Brain microvascular endothelial cell (primary cell): ENCODE measurements around the gene NTN1.

Experiments used
- DNase-seq: peaks from one replicate; pipeline ENCODE4 v3.0.0-alpha.2; 2020
- H3K27ac ChIP-seq: fragments of 250-450 bp; sonication (Bioruptor Pico); 2 replicates; pipeline ENCODE4 v1.5.1; 2020; ENCODE audit warnings: mild to moderate bottlenecking, moderate library complexity
- H3K27me3 ChIP-seq: fragments of 250-450 bp; sonication (Bioruptor Pico); replicated peaks from 2 replicates; pipeline ENCODE4 v1.5.1; 2020; ENCODE audit warnings: mild to moderate bottlenecking
- H3K36me3 ChIP-seq: fragments of 250-450 bp; sonication (Bioruptor Pico); replicated peaks from 2 replicates; pipeline ENCODE4 v1.5.1; 2020; ENCODE audit warnings: mild to moderate bottlenecking
- H3K4me3 ChIP-seq: 2 replicates; pipeline ENCODE4 v1.5.1; 2011; ENCODE audit warnings: low read depth, mild to moderate bottlenecking, control low read depth, low read length, moderate library complexity
- in situ Hi-C: cut with HindIII; loops from 2 replicates; pipeline ENCODE4 v1.10.0; 2017; ENCODE audit warnings: low sequenced_read_pairs, low pct_ligation_motif_present
- TF ChIP-seq, protein P1 (sequence below): IDR thresholded peaks from 2 replicates; pipeline ENCODE4 v1.5.1; 2011; ENCODE audit warnings: low read depth, mild to moderate bottlenecking, moderate library complexity, low read length, control low read depth, inconsistent platforms; ENCODE audit errors: missing control alignments

NTN1 gene

DNA sequence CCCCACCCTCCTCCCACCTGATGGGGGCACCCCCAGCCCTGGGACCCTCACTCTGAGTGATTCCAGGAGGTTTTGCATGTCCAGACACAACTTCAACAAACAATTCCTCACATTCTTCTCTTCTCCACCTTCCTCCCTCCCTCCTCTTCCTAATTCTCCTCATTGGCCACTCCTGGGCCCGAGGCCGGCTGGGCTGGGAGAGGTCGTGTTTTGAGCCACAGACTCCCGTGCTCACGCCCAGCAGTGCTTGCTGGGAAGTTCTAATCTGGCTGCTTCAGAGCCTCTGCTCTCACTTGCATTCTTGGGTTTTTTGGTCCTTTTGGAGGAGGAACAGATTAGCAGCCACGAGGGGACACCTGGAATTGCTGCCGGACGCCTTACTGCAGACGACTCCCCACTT, 157.0 kb downstream of the NTN1 start:
- Histone ChIP-seq H3K27me3 (no peaks in the 10 kb centered on the region), H3K36me3 (no peaks in the 10 kb centered on the region)
- in situ Hi-C loops: no loop called here

DNA sequence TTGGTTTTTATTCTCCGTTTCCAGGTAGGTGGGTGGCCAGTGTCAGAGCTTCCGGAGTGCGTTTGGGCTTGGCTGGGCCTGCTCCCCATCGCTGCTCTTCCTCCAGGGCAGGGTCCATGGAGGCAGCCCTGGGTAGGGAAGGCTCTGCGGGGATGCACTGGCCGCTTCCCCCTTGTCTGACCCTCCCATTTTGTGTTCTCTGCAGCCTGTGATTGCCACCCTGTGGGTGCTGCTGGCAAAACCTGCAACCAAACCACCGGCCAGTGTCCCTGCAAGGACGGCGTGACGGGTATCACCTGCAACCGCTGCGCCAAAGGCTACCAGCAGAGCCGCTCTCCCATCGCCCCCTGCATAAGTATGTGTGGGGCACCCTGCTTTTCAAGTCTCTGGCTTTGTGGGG, 158.3 kb downstream of the NTN1 start:
- TF ChIP-seq, protein P1, sequence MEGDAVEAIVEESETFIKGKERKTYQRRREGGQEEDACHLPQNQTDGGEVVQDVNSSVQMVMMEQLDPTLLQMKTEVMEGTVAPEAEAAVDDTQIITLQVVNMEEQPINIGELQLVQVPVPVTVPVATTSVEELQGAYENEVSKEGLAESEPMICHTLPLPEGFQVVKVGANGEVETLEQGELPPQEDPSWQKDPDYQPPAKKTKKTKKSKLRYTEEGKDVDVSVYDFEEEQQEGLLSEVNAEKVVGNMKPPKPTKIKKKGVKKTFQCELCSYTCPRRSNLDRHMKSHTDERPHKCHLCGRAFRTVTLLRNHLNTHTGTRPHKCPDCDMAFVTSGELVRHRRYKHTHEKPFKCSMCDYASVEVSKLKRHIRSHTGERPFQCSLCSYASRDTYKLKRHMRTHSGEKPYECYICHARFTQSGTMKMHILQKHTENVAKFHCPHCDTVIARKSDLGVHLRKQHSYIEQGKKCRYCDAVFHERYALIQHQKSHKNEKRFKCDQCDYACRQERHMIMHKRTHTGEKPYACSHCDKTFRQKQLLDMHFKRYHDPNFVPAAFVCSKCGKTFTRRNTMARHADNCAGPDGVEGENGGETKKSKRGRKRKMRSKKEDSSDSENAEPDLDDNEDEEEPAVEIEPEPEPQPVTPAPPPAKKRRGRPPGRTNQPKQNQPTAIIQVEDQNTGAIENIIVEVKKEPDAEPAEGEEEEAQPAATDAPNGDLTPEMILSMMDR: no peak
- in situ Hi-C loops: no loop called here

More for the DNA sequence above, 157.0 kb downstream of the NTN1 start:
- Histone ChIP-seq H3K4me3 (no peak overlapping the region), H3K27ac (no peak overlapping the region)
- TF ChIP-seq, protein P1: no peak
- no peak for DNase-seq

DNA sequence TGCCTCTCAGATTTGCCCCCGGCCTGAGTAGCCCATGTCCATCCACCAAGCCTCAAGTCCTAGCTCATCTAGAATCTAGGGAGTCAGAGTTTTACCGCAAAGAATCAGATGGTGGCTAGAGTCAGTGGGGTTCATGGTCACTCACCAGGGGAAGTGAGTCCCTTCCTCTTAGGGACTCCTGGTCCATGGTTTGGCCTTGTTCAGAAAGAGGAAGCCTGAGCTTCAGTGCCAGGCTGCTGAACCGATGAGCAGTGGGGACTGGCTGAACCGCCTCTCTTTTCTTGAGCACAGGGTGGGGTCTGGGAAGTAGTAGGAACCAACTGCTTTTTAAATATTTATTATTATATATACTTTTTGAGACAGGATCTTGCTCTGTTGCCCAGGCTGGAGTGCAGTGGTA, 160.3 kb downstream of the NTN1 start:
- H3K4me3 ChIP-seq: no peak overlapping the region
- H3K36me3 ChIP-seq: no peaks in the 10 kb centered on the region
- no peaks in the 10 kb centered on the region for H3K27me3 ChIP-seq
- in situ Hi-C loops: no loop called here
- TF ChIP-seq, protein P1: no peak
- H3K27ac ChIP-seq: no peak overlapping the region
- no peak for DNase-seq

More for the DNA sequence above, 158.3 kb downstream of the NTN1 start:
- Histone ChIP-seq H3K27me3 (no peaks in the 10 kb centered on the region), H3K36me3 (no peaks in the 10 kb centered on the region), H3K27ac (no peak overlapping the region), H3K4me3 (no peak overlapping the region)
- DNase-seq: no peak

DNA sequence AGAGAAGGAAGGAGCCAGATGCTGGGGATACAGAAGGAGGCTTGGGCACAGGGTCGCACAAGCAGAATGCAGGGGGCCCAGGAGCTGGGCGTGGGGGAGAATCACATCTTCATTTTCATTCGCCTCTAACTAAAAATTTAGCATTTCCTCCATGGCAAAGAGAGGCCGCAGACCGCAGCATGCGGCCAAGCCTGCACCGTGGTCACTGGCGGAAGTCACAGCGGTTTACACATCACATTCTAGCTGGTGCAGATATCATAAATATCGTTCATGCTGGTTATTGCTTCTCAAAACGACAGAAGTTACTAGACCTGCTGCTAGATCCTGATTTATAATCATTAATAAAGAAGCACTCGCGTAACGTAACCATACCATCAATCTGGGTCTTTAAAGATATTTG, 162.0 kb downstream of the NTN1 start:
- no peak overlapping the region for H3K27ac ChIP-seq
- no peak for DNase-seq
- in situ Hi-C loops: no loop called here
- H3K27me3 ChIP-seq: no peaks in the 10 kb centered on the region
- no peaks in the 10 kb centered on the region for H3K36me3 ChIP-seq
- TF ChIP-seq, protein P1: no peak
- H3K4me3 ChIP-seq: no peak overlapping the region

DNA sequence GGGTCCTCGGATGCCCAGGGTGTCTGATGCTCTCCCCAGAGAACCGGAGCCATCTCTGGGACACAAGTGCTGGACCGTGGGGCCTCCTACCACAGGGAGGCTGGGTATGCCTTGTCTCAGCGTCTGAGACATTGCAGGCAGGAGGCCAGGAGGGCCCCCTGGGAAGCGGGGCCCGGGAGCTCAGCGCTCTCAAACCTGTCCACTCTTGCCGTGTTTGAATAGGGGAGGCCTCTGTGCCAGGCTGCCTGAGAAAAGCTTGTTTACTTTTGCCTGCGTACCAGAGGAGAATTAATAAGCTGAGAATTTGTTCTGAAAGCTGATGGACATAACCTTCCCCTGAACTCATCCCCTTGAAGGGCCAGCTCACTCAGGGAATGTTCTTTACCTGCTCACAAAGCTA, 163.8 kb downstream of the NTN1 start:
- Histone ChIP-seq H3K27me3 (no peaks in the 10 kb centered on the region), H3K27ac (no peak overlapping the region), H3K36me3 (no peaks in the 10 kb centered on the region), H3K4me3 (no peak overlapping the region)
- in situ Hi-C loops: no loop called here
- no peak for DNase-seq
- TF ChIP-seq, protein P1: no peak

DNA sequence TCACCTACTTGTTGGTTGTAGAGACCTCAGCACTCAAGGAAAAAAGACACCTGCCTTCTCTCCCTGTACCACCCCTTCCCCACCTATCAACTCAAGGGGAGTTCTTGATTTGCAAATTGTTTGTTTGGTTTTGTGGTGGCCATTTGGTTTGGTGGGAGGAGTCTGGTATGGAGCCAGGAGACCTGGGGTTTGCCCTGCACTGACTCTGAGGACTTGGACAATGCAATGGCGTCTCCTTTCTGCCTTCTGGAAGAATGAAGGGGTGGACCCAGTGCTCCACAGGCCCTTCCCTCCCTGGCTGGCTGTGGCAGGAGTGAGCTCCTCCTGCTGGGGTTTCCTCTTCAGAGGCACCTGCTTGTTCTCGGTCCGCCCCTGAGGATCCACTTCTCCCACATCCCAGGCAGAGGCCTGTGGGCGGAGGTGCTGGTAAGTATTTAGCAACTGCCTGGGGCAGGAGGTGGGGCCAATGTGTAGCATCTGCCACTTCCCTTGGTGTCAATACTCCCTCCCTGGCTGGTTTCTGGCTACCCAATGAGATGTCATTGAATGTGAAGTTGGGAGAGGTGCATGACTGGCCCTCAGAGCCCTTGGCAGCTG, 164.5 kb downstream of the NTN1 start:
- Histone ChIP-seq H3K27me3 (no peaks in the 10 kb centered on the region), H3K27ac (no peak overlapping the region), H3K36me3 (no peaks in the 10 kb centered on the region), H3K4me3 (no peak overlapping the region)
- DNase-seq: no peak
- TF ChIP-seq, protein P1: no peak
- in situ Hi-C loops: no loop called here
